GM13976 (cell line): ENCODE results near the gene ECE1.

Experiments
- DNase-seq: peaks from one replicate; pipeline ENCODE4 v3.0.0; 2012; ENCODE audit warnings: low spot score
- CTCF ChIP-seq: IDR thresholded peaks from 2 replicates; pipeline ENCODE4 v1.5.1; 2012; ENCODE audit warnings: borderline replicate concordance, mild to moderate bottlenecking; ENCODE audit not compliant: insufficient read depth; ENCODE audit errors: extremely low read depth, missing control alignments, control extremely low read depth
- in situ Hi-C: fragments of 300-500 bp; cut with MboI; formaldehyde crosslinking; loops from one replicate; pipeline ENCODE4 v1.12.0; 2022; ENCODE audit warnings: low sequenced_read_pairs, mixed read lengths, inconsistent platforms; ENCODE audit not compliant: unreplicated experiment

The ECE1 gene

GRCh38 chr1:21319447-21320407 is 29.5 kb upstream of the ECE1 start:
- in situ Hi-C loops = no loop called here
- DNase-seq = no peak
- TF ChIP-seq CTCF = no peak

GRCh38 chr1:21318714-21319159 is 28.5 kb upstream of the ECE1 start:
- in situ Hi-C loops = no loop called here
- no peak for TF ChIP-seq CTCF
- no peak for DNase-seq

- no peak for TF ChIP-seq CTCF
- DNase-seq = no peak
Observed at GRCh38 chr1:21318057-21318713, 27.9 kb upstream of the ECE1 start.

GRCh38 chr1:21317690-21318043 is 27.4 kb upstream of the ECE1 start:
- DNase-seq = no peak
- no peak for TF ChIP-seq CTCF
- in situ Hi-C loops = no loop called here

More at GRCh38 chr1:21318057-21318713, 27.9 kb upstream of the ECE1 start:
- in situ Hi-C loops = no loop called here

- in situ Hi-C loops = no loop called here
- TF ChIP-seq CTCF = no peak
- DNase-seq = no peak
Observed at GRCh38 chr1:21317035-21317689, 26.9 kb upstream of the ECE1 start.

- TF ChIP-seq CTCF = no peak
- in situ Hi-C loops = no loop called here
Observed at GRCh38 chr1:21314743-21315396, 24.6 kb upstream of the ECE1 start.

More at GRCh38 chr1:21314743-21315396, 24.6 kb upstream of the ECE1 start:
- DNase-seq = no peak
